ENCODE data around the gene DYRK1A.

DNA sequence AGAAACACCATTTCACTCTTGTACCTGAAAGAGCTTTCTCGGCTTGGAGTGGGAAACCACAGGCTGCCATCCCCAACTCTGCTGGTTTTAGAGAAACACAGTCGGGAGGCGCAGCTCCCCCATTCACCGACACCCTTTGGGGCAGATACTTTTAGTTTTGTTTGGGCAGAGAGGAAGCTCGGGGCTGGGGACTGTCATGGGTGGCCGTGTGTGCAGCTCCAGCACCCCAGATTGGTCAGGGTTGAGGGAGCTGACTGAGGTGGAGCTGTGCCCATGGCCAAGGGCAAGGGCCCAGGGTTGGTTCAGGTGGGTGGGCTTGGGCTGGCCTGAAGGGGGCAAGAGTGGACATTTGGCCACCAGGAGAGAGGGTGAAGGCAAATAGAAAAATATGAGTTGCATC, 163.1 kb downstream of the DYRK1A start:
- TF ChIP-seq, protein P1, sequence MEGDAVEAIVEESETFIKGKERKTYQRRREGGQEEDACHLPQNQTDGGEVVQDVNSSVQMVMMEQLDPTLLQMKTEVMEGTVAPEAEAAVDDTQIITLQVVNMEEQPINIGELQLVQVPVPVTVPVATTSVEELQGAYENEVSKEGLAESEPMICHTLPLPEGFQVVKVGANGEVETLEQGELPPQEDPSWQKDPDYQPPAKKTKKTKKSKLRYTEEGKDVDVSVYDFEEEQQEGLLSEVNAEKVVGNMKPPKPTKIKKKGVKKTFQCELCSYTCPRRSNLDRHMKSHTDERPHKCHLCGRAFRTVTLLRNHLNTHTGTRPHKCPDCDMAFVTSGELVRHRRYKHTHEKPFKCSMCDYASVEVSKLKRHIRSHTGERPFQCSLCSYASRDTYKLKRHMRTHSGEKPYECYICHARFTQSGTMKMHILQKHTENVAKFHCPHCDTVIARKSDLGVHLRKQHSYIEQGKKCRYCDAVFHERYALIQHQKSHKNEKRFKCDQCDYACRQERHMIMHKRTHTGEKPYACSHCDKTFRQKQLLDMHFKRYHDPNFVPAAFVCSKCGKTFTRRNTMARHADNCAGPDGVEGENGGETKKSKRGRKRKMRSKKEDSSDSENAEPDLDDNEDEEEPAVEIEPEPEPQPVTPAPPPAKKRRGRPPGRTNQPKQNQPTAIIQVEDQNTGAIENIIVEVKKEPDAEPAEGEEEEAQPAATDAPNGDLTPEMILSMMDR (conservative IDR thresholded peaks at IDR 0.05; ENCODE audit: low read depth, low read length): no peak
- TF ChIP-seq EZH2phosphoT487 (IDR thresholded peaks at IDR 0.05; ENCODE audit: borderline replicate concordance, low read length): no peak
